Fibroblast of skin of right quadriceps (primary cell): ENCODE measurements around the gene PRDM5.

ENCODE experiments used
- DNase-seq: peaks from one replicate; pipeline ENCODE4 v3.0.0-alpha.2; 2013

The PRDM5 gene

GRCh38 chr4:120736312-120736711 is 186.2 kb downstream of the PRDM5 start:
- no peak for DNase-seq

- no peak for DNase-seq
These were observed 188.6 kb downstream of the PRDM5 start for GRCh38 chr4:120733968-120734367.

- DNase-seq: no peak
These were observed 189.5 kb downstream of the PRDM5 start for GRCh38 chr4:120733054-120733453.

DNA sequence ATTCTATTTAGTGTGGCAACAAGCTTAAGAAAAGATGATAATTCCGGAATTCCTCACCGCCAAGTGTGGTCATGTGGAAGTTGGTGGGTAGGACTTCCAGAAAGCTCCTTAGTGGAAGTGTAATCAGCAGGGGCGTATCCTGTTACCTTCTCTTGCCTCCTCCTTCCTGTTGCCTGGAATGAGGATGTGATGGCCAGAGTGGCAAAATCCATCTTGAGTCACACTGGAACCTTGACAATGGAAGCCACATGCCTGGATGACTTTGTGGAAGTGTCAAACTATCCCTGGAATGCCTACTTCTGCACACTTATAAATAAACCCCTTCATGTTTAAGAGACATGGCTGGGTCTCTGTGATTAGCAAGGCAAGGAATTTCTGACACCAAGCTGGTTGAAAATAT is 191.0 kb downstream of the PRDM5 start:
- DNase-seq: peak; percentile 58

- no peak for DNase-seq
These were observed 191.7 kb downstream of the PRDM5 start for GRCh38 chr4:120730777-120731320.

DNA sequence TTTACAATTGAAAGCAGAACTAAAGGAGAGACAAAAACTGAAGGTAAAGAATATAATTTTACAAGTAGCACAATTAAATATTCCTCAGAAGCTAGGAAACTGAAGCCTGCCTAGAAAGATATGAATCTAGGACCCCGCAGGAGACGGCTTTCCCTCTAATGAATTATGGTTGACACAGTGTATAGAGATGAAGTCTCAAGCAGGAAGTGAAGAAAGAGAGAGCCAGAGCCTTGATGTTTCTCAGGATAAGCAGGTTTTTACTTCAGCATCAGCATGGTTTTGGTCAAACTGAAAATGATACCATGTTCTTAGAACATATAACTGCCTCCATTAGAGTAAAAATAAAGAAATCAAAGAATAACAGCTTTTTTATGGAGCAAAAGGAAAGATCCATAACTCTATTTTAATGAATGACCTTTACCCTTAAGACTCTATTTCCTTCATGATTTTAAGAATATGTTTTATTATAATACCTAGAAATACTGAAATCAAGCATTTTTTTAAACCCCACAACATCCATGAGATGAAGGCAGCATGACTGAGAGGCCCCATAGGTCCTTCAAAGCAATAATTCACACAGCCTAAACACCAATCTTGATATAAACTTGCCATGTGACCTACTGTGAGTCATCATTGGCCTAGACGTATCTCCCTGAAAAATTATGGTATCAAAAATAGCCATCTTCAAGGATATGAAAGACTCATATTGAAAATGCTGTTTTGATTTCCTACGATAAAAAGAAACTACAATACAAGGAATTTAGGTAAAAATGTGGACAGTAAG is 193.4 kb downstream of the PRDM5 start:
- no peak for DNase-seq

DNA sequence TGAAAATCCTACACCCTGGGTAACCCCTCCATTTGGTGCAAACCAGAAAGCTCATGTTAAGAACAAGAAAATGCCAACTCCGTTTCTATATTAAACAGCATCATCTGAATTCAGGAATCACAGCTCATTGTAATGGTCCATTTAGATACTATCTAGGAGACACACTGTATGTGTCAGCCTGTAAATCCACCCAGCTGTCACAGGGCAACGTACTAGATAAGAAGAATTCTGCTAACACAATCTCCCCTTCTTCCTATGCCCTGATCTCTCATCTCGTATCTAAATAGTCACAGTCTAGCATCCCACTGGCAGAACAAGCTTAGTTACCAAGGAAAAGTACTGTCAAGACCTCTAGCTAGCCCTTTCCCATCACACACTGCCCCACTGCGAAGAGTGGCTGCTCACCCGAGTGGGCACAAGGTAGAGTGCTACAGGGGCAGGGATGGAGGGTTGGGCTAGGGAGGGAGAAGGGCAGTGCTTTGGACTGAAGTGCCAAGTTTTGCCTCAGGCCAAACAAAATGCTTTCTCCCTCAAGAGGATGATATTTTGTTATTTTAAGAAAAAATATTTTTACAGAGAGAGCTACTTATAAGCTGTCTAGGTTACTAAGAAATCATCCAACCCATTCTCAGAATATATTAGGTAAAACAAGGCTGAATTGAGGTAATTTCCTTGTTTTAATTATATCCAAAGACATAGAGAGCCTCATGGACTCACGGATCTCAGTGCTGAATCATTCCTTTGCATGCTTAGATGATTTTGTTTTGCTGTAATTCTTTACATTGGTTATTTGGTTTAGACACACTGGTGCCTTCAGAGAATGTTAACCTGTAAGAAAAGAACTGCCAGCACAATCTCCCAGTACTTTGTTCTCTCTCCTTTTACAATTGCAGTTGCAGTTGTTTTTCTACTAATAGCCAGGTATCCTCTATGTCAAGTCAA is 196.6 kb downstream of the PRDM5 start:
- DNase-seq: no peak

GRCh38 chr4:120724656-120725055 is 197.9 kb downstream of the PRDM5 start:
- DNase-seq: no peak

DNA sequence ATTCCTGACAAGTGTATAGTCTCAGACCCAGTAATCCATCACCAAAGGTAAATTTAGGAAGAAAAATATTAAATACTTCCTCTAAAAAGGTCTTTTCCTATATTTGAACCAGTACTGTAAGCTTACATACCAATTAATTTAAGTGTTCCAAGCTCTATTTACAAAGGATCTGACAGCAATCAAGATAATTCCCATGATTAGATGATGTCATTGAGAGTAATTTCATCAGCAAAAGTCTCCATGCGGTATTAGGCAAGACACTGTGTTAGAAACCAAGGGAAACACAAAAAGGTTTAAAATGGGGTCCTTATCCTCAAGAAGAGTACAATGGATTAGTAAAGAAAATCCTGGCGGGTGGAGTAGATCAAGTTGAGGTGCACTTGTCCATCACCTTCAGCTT is 198.5 kb downstream of the PRDM5 start:
- no peak for DNase-seq

DNA sequence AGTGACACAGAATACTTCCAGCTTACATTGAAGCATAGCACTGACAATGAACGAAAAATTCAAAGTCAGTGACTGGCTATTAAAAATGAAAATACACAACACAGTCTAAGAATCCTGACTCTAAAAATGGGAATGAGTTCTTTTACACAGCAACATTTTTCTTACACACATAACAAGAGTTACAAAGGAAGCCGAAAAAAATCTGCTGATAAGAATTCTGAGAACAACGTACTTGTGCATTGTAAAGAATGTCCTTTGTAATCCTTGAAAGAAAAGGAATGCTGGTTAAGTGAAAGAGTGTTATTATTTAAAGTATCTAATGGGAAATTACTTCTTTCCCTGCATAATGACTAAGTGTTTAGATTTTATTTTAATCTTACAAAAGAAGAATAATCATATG is 199.4 kb downstream of the PRDM5 start:
- DNase-seq: no peak

DNA sequence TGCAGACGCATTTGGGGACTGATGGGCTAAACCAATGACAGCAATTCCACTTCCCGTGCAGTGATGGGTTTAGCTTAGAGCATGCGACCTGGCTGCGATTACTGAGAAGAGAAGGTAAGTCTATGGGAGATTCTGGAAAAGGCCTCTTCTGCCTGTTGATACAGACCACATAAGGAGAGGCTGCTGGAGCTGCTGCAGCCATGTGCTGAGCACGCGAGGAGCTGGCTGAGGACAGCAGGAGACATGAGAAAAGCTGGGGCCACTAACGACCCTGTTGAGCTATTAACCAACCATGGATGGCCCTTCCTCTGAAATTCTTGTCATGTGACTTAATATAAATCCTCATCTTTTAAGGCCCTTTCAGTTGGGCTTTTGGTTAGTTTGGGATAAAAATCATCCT is 199.9 kb downstream of the PRDM5 start:
- DNase-seq: no peak

- DNase-seq: peak; percentile 15
These were observed 202.1 kb downstream of the PRDM5 start for GRCh38 chr4:120720354-120720934.

DNA sequence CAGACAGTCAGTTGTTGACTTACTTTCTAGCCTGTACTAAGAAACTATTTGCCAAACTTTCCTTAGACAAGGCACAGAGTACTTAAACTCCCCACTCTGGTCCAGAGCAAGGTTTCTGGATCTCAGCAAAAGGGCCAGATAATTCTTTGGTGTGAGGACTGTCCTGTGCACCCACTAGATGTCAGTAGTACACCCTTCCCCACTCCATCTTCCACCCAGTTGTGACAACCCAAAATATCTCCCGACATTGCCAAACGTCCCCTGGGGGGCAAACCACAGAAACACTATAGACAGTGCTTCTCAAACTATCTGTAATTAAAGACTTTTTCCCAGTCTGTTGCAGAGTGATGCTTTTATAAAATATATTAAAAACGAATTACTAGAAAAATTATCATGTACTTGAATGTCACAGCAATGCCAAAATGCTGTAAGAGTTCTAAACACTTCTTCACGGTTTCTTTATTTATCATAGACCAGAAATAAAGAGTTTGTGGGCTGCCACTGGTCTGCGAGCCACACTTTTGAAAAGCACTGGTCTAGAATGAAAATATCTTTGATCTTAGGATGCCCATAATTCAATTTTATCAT is 203.5 kb downstream of the PRDM5 start:
- DNase-seq: peak; percentile 64

- no peak for DNase-seq
These were observed 206.2 kb downstream of the PRDM5 start for GRCh38 chr4:120716346-120716745.

GRCh38 chr4:120714417-120715010 is 208.0 kb downstream of the PRDM5 start:
- DNase-seq: no peak

- peak; percentile 81 for DNase-seq
These were observed 212.5 kb downstream of the PRDM5 start for GRCh38 chr4:120709991-120710390.

DNA sequence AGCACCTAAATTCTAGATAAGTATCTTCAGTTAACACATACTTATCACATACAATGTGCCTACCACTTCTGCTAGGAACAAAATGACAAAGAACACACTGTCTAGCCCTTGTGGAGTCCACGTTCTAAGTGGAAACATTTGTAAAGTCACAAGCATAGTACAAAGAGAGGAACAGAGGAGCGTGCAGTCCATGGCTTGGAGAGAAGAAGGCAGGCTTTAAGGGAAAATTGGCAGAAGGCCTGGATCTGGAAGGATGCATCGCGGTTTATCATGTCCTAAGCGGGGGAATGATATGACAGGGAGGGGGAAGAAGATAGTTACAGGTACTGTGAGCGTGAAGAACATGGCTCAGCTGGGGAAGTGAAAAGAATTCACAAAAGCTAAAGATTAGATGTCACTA is 218.0 kb downstream of the PRDM5 start:
- DNase-seq: no peak

DNA sequence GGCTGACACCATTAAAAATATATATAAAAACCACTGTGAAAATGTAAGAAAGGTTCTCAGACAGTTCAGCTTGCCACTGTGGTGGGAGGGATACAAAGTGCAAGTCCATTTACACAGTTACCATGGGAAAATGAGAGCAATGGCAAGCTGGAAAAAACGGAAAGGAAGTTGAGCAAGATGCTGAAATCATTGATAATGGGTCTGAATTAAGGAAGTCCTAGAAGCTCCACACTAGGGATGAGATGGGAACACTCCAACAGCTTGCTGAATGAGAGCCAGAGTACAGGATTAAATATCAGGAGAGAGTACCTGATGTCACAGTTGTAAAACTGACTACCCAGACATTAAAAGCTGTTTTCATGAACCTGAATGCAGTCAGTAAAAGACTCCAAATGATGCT is 218.6 kb downstream of the PRDM5 start:
- no peak for DNase-seq

- no peak for DNase-seq
These were observed 223.2 kb downstream of the PRDM5 start for GRCh38 chr4:120699354-120699753.

GRCh38 chr4:120694973-120695372 is 227.6 kb downstream of the PRDM5 start:
- peak; percentile 82 for DNase-seq

GRCh38 chr4:120693816-120694215 is 228.7 kb downstream of the PRDM5 start:
- no peak for DNase-seq

DNA sequence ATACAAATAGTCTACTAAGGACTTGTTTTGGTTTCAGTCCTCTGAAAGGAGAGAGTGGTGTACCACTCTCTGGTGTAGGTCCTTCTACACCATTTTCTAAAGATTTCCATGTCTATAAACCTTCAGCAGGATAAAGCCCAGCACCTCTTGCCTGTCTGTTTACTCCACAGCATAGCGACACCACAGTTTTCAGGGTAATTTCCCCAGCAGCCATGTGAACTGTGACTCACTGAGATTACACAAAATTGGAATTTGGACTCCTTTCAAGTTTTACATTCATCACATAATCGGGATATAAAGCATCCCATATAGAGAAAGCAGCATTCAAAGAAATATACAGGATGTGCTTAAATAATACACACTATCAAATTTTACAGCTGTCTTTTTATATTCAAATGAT is 229.6 kb downstream of the PRDM5 start:
- DNase-seq: peak; percentile 92

DNA sequence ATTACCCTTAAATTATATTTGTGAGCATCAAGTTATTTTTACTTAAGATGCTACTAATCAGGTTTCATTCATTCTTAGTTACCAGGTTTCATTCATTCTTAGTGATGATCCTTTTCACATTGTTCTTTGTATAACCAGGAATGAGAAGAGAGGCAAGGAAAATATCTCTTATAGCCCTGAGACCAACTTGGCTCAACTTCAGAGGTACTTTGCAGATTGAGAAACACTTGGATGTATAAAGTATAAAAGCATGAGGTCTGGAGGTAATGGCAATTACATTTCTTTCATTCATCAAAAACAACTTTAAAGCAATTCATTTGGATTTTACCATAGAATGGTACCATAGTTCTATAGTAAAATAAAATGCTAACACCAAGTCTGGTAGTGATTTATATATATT is 231.0 kb downstream of the PRDM5 start:
- no peak for DNase-seq
